Measurements from ENCODE around the gene AHCYL1.

The AHCYL1 gene

DNA sequence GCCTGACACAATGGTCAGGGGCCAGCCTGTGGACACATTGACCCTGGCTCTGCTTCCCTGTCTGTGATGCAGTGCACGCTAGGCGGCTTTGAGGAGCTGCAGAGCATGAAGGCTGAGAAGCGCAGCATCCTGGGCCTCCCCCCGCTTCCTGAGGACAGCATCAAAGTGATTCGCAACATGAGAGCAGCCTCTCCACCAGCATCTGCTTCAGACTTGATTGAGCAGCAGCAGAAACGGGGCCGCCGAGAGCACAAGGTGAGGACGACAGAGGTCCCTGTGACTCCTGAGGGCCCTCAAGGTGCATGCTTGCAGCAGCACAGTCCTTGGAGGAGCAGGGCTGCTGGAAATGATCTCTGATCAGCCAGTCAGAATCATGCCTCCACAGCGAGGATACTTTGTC lies 58.5 kb downstream of the AHCYL1 start:
- no peak for DNase-seq

DNA sequence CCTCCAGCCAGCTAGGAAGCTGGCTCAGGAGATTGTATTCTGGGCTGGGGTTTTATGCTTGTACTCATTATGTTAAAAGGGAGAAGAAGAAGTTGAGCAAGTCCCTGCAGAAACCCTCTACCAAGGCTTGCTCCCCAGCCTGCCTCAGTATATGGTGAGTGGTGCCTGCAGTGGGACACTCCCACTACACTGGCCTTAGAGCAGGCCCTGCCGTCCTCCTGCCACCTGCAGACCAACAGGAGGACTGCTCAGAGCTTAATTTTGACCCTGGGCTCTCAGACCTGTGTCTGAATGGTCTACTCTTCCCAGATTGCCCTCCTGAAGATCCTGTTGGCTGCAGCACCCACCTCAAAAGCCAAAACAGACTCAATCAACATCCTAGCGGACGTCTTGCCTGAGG lies 62.9 kb downstream of the AHCYL1 start:
- DNase-seq = no peak

DNA sequence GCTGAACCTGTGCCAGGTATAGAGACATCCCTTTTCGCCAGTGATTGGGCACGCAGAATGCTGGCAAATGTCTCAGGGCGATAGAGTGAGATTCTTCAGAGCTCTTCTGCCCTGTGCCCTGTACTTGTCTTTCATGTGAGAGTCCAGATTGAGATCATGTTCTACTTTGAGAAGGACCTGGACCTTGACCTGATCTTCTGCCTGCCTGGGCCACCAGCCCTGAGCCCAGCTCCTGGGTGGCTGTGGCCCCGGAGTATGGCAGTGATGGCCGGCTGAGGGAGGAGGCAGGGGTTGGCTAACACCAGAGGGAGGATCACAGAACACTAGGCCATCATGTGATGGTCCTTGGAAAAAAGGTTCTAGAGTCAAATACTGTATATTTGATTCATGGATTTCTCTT lies 63.7 kb downstream of the AHCYL1 start:
- DNase-seq = no peak

DNA sequence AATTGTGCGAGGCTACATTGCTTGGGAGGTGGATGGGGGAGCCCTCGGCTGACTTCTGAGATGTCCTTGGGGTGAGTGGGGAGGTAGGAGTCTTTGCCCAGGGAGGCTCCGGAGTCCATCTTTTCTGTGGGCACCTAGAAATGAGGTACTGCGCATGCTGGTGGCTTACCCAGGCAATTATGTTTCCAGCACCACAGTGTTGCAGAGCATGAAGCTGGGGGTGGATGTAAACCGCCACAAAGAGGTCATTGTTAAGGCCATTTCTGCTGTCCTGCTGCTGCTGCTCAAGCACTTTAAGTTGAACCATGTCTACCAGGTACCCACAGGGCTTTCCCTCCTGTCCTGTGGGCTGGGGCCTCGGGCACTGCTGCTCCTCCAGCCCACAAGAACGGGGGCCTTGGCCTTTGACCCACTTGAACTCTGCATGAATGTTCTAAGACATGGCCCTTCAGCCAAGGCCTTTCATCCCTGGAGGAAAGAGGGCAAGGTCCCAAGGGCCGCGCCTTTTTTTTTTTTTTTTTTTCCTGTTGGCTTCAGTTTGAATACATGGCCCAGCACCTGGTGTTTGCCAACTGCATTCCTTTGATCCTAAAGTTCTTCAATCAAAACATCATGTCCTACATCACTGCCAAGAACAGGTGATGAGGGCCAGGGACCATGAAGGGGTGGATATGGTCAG lies 64.5 kb downstream of the AHCYL1 start:
- no peak for DNase-seq

DNA sequence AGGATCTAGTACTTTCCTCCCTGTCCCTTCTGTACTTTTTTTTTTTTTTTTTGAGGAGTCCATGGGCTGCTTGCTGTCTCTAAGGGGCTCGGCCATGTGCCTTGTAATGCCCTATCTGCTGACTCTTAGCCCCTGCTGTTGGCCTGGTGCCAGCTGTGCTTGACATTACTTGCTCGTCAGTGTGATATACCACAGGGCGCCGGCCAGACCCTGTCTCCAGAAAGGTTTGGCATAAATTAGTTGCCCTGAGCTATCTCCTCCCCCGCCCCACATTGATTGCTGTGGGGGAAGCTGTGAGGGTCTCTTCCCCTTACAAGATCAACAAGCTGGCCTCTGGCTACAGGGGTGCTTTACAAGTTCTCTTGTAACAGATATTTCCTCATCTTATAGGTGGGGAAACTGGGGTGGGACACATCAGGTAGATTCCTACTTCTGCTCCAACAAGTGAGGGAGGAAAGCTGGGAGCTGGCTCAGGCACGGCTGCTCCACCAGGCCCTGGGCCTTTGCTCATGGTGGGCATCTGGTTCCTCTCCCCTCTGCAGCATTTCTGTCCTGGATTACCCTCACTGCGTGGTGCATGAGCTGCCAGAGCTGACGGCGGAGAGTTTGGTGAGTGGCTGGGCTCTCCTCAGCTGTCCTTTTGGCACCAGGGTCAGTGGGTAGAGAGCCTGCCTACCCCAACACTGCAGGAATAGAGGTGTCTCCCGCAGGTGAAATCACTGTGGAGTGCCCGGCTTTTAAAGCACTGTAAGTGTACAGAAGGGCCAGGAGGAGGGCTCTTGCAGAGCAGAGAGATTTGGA lies 65.4 kb downstream of the AHCYL1 start:
- no peak for DNase-seq

DNA sequence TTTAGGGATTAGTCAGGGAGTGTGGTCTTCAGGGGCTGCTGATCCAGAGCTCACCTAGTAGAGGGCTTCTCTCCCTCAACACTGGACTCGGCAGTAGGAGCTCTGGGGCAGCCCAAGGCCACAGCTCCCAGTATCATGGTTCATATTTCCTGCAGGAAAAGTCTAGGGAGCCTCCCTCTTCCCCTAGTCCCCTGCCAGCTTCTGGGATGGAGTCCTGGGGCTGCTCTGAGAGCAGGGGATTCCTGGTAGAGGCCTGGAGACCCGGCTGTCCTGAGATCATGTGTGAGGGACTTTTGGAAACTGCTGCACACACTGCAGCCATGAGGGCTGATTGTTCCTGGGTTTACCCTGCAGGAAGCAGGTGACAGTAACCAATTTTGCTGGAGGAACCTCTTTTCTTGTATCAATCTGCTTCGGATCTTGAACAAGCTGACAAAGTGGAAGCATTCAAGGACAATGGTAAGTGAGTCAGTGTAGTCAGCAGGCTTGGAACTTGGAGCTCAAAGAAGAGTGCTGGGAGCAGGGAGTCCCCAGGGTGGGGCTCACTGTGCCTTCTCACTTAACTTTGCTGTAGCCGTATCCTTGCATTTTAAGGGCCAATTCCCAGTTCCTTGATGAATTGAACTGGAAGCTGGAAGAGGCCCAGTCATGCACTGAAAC lies 66.2 kb downstream of the AHCYL1 start:
- no peak for DNase-seq

DNA sequence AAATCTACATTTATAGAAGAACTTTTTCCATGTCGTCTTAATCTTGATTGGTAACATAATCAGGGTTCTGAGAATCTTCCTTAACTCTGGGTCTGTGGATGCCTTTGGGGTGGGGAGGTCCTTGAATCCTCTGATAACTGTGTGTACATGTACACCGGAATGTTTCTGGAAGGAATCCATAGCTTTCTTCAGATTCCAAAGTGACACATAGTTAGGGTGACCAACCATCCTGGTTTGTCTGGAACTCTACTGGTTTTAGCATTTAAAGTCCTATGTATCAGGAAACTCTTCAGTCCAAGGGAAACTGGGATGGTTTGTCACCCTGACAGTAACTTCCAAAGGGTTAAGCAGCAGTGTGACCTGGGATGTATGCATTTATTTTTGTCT lies 66.7 kb downstream of the AHCYL1 start:
- no peak for DNase-seq

DNA sequence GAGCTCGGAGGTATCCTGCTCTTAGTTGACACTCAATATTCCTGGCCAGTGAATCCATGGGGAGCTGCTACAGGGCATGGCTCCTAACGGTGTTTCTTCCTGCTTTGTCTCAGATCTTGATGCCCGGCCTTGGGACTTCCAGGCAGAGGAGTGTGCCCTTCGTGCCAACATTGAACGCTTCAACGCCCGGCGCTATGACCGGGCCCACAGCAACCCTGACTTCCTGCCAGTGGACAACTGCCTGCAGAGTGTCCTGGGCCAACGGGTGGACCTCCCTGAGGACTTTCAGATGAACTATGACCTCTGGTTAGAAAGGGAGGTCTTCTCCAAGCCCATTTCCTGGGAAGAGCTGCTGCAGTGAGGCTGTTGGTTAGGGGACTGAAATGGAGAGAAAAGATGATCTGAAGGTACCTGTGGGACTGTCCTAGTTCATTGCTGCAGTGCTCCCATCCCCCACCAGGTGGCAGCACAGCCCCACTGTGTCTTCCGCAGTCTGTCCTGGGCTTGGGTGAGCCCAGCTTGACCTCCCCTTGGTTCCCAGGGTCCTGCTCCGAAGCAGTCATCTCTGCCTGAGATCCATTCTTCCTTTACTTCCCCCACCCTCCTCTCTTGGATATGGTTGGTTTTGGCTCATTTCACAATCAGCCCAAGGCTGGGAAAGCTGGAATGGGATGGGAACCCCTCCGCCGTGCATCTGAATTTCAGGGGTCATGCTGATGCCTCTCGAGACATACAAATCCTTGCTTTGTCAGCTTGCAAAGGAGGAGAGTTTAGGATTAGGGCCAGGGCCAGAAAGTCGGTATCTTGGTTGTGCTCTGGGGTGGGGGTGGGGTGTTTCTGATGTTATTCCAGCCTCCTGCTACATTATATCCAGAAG lies 69.2 kb downstream of the AHCYL1 start:
- peak; percentile 10 for DNase-seq

DNA sequence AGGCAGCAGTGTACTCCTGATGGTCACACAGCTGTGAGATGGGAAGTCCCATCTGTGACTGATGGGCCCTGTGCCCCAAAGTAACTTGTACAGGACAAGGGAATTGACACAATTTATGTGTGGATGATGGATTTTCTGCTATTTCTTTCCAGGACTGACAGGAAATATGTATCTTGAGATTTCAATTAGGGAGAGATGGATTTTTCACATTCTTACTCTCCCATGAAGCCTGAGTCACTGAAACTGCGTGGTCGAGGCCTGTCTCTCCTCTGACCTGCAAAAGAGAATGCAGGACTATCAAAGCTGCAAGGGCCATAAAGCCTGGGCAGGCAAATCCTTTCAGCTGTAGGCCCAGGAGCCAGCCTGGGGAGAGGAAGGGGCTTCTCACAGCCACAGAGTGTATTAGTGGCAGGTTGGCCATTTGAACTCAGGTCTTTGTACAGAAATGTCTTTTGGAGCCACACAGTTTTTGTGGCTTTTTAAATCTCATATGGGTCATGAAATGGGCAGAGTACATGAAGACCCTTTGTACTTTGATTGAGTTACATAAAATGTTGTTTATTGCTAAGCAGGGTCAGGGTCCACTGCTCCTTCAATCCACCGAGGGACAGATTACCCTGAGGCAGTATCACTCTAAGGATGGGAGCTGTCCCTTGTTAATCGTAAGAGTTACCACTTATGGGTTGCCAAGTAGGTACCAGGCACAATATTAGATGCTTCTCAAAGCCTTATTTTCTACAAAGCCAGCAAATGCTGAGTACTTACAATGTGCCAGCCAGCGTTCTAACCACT lies 71.1 kb downstream of the AHCYL1 start:
- DNase-seq = no peak

DNA sequence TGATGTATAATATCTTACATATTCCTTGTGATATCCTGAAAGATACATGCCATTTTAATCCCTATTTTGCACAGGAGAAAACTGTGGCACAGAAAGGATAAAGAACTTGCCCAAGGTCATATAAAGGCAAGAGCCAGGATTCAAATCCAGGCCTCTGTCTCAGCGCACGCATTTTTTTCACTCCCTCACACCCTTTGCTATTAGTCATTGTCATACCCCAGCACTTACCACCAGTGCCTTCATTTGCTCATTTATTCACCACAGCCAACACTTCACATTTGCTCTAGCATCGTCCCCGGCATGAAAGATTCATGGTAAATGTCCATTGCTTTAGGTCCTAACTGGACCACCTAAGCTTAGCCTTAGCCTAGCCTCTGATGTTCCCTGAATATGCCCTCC lies 71.7 kb downstream of the AHCYL1 start:
- DNase-seq = no peak

DNA sequence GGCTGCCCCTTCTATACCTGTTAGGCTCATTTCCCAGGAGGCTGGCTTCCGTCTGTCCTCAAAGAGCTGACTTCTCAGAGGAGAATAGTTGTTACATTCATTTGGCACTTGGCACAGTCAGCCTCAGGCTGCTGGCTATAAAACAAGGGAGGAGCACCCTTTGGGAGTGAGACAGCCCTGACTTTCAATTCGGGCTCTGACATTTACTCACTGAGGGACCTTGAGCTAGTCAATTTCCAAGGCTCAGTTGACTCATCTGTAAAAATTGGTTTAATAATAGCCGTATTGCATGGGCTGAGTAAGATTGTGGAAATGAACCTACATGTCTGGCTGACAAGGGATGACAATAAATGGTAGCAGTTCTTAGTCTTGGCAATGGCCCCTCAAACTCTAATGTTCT lies 72.2 kb downstream of the AHCYL1 start:
- no peak for DNase-seq

DNA sequence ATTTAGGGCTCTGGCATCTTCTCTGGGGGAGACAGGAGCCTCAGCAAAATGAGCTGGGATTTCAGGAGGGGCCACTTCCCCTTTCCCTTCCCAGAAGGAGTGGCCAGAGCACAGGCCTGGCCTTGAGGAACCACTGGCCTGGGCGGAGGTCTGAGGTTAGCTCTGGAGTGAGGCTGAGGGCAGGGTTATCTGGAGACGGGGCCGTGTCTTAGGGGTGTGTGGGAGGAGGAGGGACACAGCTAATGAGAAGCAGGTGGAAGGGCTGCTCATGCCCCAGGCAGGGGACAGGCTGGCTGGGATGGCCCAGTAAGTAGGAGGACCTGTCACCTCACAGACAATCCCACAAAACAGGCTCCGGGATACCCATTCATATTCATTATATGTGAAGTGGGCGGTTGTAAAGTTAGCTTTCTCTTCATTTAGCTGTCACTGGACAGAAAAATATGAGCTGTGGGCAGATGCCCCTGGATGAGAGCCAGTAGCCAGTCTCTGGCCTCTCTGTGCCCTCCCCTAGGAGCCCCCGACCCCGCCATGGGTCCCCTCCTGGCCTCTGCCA lies 73.5 kb downstream of the AHCYL1 start:
- DNase-seq = no peak

DNA sequence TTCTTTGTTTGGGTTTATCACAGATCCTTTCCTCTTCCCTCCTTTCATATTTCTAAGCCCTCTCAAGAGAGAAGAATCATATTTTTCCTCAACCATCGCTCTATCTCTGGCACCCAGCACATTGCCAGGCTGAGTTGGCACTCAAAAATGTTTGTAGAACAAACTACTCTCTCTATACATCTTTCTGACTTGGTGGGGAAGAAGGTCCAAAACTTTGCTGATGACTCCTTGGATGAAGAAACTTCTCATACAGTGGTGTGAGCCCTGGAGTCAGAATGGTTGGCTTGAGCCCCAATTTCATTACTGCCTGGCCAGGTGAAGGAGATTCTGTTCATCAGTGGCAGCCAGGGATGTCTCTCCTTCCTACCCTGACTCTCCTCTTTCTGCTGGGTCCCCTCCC lies 74.0 kb downstream of the AHCYL1 start:
- DNase-seq = no peak

DNA sequence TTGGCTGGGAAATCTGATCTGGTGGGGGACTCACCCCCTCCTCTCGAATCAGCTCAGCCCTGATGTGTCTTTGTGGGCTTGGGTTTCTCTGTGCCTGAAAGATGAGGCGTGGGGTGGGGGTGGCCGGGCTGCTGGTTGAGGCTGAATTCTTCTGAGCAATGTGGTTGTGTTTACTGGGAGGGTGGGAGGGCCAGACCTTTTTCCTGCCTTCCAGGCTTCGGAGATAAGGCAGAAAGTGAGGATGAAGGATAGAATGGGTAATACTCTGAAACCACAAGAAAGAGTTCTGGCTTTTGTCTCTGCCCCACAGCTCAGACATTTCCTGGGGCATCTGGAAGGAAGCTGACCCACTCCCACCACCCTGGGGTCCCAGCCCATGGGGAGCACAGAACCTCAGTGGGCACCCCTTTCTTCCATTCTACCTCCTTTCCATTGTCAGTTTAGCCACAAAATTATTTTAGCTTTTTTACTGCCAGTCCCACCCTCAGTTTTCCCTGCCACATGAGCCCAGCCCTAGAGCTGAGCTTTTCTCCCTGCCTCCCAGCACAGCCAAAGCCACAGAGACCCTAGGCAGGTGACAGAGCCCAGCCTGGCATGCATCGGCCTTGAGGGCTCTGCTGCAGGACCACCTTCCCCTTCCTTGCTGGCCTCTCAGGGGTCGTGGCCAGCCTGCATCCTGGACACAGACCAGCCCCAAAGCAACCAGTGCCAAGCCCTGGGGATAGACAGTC lies 74.7 kb downstream of the AHCYL1 start:
- DNase-seq = no peak

DNA sequence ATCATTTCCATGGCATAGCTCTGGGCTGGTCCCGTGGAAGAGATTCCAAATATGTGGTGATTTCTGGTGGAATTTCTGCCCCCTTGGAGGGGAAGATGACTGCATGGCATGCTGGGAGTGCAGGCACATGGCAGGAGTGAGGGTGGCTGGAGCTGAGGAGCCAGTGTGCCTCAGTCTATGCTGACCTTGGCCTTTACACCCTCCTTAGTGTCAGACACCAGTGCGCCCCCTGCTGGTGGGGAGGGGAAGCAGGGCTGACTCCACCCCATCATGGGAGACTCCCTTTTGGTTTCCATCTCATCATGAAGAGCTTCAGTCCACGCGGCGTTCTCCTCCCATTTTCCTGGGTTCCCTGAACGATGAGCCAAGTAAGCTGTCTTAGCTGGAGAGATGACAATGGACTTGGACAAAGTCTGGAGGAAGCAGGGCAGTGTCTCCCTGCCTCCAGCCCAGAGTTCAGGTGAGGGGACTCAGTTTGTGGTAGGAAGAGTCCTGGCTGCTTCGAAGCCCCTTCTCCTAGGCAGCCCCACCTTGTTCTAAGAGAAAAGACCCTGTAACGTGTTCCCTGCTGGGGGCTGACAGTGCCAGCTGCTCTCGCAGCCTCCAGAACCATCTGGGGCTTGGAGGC lies 75.6 kb downstream of the AHCYL1 start:
- peak; percentile 4 for DNase-seq

DNA sequence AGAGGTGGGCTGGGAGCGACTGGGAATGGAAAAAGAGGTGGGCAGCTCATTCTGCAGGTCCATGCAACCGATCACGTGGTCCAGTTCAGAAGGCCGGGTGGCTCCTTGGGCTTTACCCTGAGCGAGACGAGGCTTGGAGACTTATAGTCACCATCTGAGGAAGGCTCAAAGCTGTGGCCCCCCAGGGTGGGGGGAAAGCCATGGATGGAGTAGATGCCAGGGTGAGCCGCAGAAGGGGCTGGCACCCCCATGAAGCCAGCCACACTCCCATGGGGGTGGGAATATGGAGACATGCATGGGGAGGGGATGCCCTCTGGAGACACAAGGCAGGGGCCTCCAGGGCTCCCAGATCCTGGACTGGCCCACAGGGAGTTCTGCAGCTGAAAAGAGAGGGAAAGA lies 76.1 kb downstream of the AHCYL1 start:
- no peak for DNase-seq

DNA sequence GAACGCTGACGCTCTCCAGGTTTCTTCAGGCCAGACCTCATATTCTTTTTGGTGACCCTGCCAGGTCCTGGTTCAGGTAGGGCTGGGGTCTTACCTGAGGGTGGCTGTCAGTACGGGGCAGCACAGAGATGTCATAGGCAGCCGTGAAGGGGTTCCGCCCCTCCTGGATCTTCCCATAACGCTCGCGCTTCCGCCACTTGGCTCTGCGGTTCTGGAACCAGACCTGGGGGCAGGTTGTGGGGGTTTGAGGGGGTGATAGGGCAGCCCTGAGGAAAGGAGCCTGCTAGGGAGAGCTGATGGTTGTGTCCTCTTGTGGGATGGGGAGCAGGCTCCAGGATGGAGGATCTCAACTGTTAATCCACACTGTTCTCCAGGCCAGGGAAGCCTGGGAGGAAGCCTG lies 76.8 kb downstream of the AHCYL1 start:
- no peak for DNase-seq

DNA sequence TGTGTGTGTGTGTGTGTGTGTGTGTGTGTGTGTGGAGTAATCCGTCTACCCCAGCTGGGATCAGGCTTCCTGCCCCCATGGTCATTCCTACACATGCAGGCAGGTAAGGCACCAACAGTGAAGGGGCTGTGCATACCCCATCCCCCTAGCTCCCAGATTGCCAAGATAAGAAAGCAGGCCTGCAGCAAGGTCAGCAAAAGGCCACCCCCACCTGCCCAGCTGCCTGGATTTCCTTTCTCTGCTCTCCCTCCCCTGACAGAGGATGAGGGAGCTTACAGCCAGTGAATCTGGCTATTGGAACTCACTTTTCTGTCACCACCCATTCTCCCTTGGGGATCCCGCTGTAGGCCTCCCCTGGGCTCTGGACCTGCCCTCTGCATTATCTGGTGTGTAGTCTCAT lies 78.0 kb downstream of the AHCYL1 start:
- no peak for DNase-seq

DNA sequence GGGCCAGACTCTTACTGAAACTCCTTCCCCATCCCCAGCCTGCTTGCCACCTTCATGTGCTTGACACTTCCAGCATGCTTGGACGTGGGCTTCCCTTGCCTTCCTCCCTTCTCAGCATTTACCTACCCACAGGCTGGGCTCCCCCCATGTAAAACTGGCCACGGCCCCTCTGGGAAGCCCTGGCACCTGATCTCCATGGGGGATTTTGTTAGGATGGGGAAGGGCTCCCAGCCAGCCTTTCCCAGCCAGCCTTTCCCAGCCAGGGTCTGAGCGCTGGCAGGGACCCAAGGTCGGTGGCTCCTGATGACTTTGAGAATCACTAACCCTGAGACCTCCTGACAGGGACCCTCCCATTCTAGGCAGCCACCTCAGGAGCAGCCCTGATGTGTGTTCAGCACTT lies 79.2 kb downstream of the AHCYL1 start:
- DNase-seq = no peak

DNA sequence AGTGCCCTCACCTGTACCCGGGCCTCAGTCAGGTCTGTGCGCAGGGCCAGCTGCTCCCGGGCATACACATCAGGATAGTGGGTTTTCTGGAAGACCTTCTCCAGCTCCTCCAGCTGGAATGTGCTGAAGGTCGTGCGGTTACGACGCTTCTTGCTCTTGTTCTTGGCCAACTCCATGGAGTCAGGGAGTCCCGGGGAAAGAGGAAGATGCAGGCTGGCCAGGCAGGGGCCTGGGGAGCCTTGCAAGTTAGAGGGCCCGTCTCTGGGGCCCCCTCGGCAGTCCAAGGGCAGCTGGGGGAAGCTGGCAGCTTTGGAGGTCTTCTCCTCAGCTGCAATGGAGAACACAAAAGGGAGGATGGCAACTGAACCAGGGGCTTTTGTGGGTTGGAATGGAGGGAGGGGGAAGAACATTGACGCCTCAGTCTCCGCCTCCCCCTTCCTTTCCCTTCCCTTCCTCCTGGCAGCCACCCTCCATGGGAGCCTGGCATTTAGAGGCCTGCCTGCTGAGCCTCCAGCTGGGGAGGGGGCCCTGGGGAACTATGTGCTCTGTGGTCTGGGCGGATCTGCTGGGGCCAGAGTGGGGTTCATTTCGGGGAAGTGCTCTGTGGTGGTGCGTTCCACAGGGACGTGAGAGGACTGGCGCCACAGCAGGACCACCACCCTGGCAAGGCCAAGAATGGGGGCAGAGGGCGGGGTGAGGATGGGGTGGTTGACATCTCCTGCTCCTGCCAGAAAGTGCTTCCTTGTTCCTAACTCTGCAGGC lies 80.2 kb downstream of the AHCYL1 start:
- no peak for DNase-seq

Measured in KG1 (cell line).